ENCODE measurements around the gene CHORDC1. TPM values are rescaled to one million over a fixed set of nuclear protein-coding genes. Genes with fewer than 3 reads are reported as not detected.

CHORDC1 gene
- total and polyA plus RNA-seq, 2 of the 8 experiments (the other 6 are each of a cell fraction or from before 2014, with no cell fraction given): 28.9 to 97.1 TPM

DNA sequence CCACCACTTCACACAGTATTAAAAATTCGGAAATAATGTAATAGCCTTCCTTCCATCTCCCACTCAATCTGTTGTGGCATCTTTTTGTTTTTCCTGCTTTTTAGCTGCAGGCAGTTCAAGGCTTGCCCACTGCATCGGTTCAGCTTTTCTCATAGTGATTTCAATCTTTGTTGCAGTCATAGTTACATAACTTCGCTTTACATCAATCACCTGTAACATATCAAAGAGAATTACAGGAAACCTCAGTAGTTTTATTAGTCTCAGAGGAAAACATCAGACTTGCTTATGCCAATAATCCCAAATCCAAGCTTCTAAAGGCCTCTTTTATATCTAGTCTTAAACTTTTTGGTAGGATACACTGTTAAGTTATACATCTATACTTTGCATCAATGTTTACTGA, 20.5 kb downstream of the CHORDC1 start (continued):
- TF ChIP-seq, protein P1, sequence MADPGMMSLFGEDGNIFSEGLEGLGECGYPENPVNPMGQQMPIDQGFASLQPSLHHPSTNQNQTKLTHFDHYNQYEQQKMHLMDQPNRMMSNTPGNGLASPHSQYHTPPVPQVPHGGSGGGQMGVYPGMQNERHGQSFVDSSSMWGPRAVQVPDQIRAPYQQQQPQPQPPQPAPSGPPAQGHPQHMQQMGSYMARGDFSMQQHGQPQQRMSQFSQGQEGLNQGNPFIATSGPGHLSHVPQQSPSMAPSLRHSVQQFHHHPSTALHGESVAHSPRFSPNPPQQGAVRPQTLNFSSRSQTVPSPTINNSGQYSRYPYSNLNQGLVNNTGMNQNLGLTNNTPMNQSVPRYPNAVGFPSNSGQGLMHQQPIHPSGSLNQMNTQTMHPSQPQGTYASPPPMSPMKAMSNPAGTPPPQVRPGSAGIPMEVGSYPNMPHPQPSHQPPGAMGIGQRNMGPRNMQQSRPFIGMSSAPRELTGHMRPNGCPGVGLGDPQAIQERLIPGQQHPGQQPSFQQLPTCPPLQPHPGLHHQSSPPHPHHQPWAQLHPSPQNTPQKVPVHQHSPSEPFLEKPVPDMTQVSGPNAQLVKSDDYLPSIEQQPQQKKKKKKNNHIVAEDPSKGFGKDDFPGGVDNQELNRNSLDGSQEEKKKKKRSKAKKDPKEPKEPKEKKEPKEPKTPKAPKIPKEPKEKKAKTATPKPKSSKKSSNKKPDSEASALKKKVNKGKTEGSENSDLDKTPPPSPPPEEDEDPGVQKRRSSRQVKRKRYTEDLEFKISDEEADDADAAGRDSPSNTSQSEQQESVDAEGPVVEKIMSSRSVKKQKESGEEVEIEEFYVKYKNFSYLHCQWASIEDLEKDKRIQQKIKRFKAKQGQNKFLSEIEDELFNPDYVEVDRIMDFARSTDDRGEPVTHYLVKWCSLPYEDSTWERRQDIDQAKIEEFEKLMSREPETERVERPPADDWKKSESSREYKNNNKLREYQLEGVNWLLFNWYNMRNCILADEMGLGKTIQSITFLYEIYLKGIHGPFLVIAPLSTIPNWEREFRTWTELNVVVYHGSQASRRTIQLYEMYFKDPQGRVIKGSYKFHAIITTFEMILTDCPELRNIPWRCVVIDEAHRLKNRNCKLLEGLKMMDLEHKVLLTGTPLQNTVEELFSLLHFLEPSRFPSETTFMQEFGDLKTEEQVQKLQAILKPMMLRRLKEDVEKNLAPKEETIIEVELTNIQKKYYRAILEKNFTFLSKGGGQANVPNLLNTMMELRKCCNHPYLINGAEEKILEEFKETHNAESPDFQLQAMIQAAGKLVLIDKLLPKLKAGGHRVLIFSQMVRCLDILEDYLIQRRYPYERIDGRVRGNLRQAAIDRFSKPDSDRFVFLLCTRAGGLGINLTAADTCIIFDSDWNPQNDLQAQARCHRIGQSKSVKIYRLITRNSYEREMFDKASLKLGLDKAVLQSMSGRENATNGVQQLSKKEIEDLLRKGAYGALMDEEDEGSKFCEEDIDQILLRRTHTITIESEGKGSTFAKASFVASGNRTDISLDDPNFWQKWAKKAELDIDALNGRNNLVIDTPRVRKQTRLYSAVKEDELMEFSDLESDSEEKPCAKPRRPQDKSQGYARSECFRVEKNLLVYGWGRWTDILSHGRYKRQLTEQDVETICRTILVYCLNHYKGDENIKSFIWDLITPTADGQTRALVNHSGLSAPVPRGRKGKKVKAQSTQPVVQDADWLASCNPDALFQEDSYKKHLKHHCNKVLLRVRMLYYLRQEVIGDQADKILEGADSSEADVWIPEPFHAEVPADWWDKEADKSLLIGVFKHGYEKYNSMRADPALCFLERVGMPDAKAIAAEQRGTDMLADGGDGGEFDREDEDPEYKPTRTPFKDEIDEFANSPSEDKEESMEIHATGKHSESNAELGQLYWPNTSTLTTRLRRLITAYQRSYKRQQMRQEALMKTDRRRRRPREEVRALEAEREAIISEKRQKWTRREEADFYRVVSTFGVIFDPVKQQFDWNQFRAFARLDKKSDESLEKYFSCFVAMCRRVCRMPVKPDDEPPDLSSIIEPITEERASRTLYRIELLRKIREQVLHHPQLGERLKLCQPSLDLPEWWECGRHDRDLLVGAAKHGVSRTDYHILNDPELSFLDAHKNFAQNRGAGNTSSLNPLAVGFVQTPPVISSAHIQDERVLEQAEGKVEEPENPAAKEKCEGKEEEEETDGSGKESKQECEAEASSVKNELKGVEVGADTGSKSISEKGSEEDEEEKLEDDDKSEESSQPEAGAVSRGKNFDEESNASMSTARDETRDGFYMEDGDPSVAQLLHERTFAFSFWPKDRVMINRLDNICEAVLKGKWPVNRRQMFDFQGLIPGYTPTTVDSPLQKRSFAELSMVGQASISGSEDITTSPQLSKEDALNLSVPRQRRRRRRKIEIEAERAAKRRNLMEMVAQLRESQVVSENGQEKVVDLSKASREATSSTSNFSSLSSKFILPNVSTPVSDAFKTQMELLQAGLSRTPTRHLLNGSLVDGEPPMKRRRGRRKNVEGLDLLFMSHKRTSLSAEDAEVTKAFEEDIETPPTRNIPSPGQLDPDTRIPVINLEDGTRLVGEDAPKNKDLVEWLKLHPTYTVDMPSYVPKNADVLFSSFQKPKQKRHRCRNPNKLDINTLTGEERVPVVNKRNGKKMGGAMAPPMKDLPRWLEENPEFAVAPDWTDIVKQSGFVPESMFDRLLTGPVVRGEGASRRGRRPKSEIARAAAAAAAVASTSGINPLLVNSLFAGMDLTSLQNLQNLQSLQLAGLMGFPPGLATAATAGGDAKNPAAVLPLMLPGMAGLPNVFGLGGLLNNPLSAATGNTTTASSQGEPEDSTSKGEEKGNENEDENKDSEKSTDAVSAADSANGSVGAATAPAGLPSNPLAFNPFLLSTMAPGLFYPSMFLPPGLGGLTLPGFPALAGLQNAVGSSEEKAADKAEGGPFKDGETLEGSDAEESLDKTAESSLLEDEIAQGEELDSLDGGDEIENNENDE (IDR thresholded peaks at IDR 0.05; ENCODE audit: insufficient replicate concordance, low read length): no peak
- no peak for TF ChIP-seq HDAC6 (IDR thresholded peaks at IDR 0.05; ENCODE audit: low read depth, low read length)
- no peak for TF ChIP-seq TBP (IDR thresholded peaks at IDR 0.05; ENCODE audit: low read depth, low read length)
- TF ChIP-seq ATF2 (IDR thresholded peaks at IDR 0.05; ENCODE audit: low read length): no peak
- TF ChIP-seq JUN (IDR thresholded peaks at IDR 0.05; ENCODE audit: low read depth, low read length): no peak
- TF ChIP-seq SAP30 (IDR thresholded peaks at IDR 0.05; ENCODE audit: insufficient read depth, insufficient replicate concordance, low read length): no peak
- no peak for TF ChIP-seq RBBP5 (IDR thresholded peaks at IDR 0.05; ENCODE audit: borderline replicate concordance, low read depth, low read length)
